HEK293 (cell line): ENCODE data around the gene NAT16.

ENCODE experiments used
- REPIN1 ChIP-seq: fragments of 450-650 bp; formaldehyde crosslinking; IDR thresholded peaks from 2 replicates; pipeline ENCODE4 v1.5.1; 2017; ENCODE audit warnings: missing biosample characterization, missing genetic modification characterization, low read depth
- ZNF747 ChIP-seq: fragments of 450-650 bp; formaldehyde crosslinking; IDR thresholded peaks from 2 replicates; pipeline ENCODE4 v1.5.1; 2016; ENCODE audit warnings: missing biosample characterization, missing genetic modification characterization
- TF ChIP-seq, protein P1 (sequence below): fragments of 450-650 bp; formaldehyde crosslinking; IDR thresholded peaks from 2 replicates; pipeline ENCODE4 v1.5.1; 2016; ENCODE audit warnings: missing biosample characterization, missing genetic modification characterization

DNA sequence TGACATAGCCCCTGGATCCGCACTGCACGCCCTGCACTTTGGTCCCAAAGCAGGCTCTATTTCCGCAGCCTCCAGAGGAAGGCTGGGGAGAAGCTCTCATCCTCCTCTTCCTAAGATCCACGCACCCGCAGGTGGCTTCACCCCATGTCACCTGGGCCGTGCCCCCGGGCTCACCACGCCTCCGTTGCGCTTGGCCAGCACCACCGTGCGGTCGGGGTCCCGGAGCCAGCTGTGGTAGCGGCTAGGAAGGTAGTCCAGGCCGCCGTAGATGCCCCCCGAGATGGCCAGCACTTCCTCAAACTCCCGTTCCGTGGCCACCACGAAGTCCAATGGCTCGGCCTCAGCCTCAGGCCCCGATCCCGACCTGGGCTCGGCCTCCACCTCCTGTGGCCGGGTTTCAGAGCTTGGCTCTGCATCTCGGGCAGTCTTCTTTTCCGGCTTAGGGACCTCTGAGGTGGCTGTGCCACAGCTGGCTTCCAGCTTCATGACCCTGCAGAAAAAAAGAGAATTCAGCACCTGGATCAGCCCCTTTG is 5.7 kb downstream of the NAT16 start:
- TF ChIP-seq, protein P1, sequence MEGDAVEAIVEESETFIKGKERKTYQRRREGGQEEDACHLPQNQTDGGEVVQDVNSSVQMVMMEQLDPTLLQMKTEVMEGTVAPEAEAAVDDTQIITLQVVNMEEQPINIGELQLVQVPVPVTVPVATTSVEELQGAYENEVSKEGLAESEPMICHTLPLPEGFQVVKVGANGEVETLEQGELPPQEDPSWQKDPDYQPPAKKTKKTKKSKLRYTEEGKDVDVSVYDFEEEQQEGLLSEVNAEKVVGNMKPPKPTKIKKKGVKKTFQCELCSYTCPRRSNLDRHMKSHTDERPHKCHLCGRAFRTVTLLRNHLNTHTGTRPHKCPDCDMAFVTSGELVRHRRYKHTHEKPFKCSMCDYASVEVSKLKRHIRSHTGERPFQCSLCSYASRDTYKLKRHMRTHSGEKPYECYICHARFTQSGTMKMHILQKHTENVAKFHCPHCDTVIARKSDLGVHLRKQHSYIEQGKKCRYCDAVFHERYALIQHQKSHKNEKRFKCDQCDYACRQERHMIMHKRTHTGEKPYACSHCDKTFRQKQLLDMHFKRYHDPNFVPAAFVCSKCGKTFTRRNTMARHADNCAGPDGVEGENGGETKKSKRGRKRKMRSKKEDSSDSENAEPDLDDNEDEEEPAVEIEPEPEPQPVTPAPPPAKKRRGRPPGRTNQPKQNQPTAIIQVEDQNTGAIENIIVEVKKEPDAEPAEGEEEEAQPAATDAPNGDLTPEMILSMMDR (tag by site-specific recombination), result no peak
- TF ChIP-seq ZNF747 (tag by site-specific recombination), result no peak
- TF ChIP-seq REPIN1, result no peak
